Measurements from ENCODE around the gene ICA1. TPM values are rescaled to one million over a fixed set of nuclear protein-coding genes. Genes with fewer than 3 reads are reported as not detected.

ICA1 gene
- total and polyA plus RNA-seq, 2 experiments from 2014 or later, result 45.2 to 83.7 TPM

GRCh38 chr7:8286118-8286517 is 24.2 kb upstream of the ICA1 start:
- Mint-ChIP-seq H3K36me3 (ENCODE audit: low read depth) (no peaks in the 10 kb centered on the region), H3K27me3 (ENCODE audit: insufficient read depth, low read depth, poor library complexity) (no peaks in the 10 kb centered on the region), H3K4me1 (peaks cover 37% of the 10 kb centered on the region), H3K27ac (no peak overlapping the region), H3K4me3 (no peak overlapping the region), H3K9me3 (no peaks in the 10 kb centered on the region)
- H3K27me3 ChIP-seq (ENCODE audit: insufficient read depth), result no peaks in the 10 kb centered on the region
- no peak for DNase-seq (ENCODE audit: low spot score)
- no peaks in the 10 kb centered on the region for H4K20me1 ChIP-seq (replicated peaks; ENCODE audit: insufficient read depth)
- no peak for ATAC-seq
- H3K79me2 ChIP-seq (replicated peaks; ENCODE audit: insufficient read depth), result no peaks in the 10 kb centered on the region
- H3K36me3 ChIP-seq (ENCODE audit: insufficient read depth), result no peaks in the 10 kb centered on the region
- H2AFZ ChIP-seq, result no peak overlapping the region; the same call in 1 of the 2 replicates
- no peak for TF ChIP-seq CREB1 (CRISPR knock-in tag; IDR thresholded peaks at IDR 0.05; ENCODE audit: low read depth)
- TF ChIP-seq NANOG (IDR thresholded peaks at IDR 0.05; ENCODE audit: borderline replicate concordance), result no peak
- peak in 1 of 2 experiments; percentile 18; a peak in 1 of 4 replicates for TF ChIP-seq CTCF (conservative IDR thresholded peaks at IDR 0.05; ENCODE audit: low read depth in 2 of 2)
- TF ChIP-seq ETS1 (IDR thresholded peaks at IDR 0.05), result no peak
- TF ChIP-seq ZNF462 (CRISPR knock-in tag; IDR thresholded peaks at IDR 0.05), result no peak
- H3F3A ChIP-seq (replicated peaks; ENCODE audit: low read depth), result no peaks in the 10 kb centered on the region
- peaks cover 9% of the 10 kb centered on the region; the same call in 1 of the 2 replicates for H3K9me2 ChIP-seq (ENCODE audit: insufficient read depth)
- H3K4me3 ChIP-seq, result no peak overlapping the region
- peaks cover 33% of the 10 kb centered on the region for H3K4me1 ChIP-seq (ENCODE audit: insufficient read depth)
- no peak overlapping the region for H3K27ac ChIP-seq (ENCODE audit: low read depth)
- H3K4me2 ChIP-seq, result no peak overlapping the region
